AG04450 (cell line): ENCODE data around the gene CYP24A1. TPM values are rescaled to one million over a fixed set of nuclear protein-coding genes. Genes with fewer than 3 reads are reported as not detected.

ENCODE experiments used
- CTCF ChIA-PET: fragments of 300-600, 350-600 bp; formaldehyde crosslinking; extraction: SDS; loops from one replicate; lab custom pipeline; 2022; ENCODE audit warnings: antibody characterized with exemption, inconsistent platforms; lab: Charles Lee
- POLR2A ChIA-PET: fragments of 350-600 bp; formaldehyde crosslinking; extraction: SDS; loops from one replicate; lab custom pipeline; 2021; ENCODE audit warnings: antibody characterized with exemption, inconsistent platforms; lab: Yijun Ruan, JAX
- DNase-seq: peaks from one replicate; pipeline ENCODE4 v3.0.0-alpha.2; 2011; ENCODE audit warnings: low read depth, low spot score
- H3K27ac ChIP-seq: one replicate; pipeline ENCODE4 v1.5.1; 2012; ENCODE audit warnings: low read depth, low read length, control low read depth
- H3K27me3 ChIP-seq: one replicate; pipeline ENCODE4 v1.6.0; 2012; ENCODE audit warnings: low read length; ENCODE audit not compliant: control insufficient read depth, insufficient read depth
- H3K4me3 ChIP-seq: 2 replicates; pipeline ENCODE4 v1.5.1; 2011; ENCODE audit warnings: mild to moderate bottlenecking, low read depth, low read length, control low read depth
- H3K9me3 ChIP-seq: 2 replicates; pipeline ENCODE4 v1.5.1; 2012; ENCODE audit warnings: low read length; ENCODE audit not compliant: control insufficient read depth, insufficient read depth
- CTCF ChIP-seq: IDR thresholded peaks from 2 replicates; pipeline ENCODE4 v1.5.1; 2011; ENCODE audit warnings: low read depth, low read length, control low read depth, inconsistent platforms
- polyA plus RNA-seq: library from polyadenylated mRNA; depleted of rRNA; stranded (reverse); fragments of >200 nt; gene quantifications from 2 replicates; pipeline ENCODE4 v1.2.3, GENCODE V29; 2011; rRNA removed

CYP24A1 gene
- polyA plus RNA-seq, 1 experiment: 2.1 TPM

- no peak for DNase-seq
- Histone ChIP-seq H3K27me3 (no peaks in the 10 kb centered on the region), H3K27ac (no peak overlapping the region), H3K9me3 (no peaks in the 10 kb centered on the region), H3K4me3 (no peak overlapping the region)
- POLR2A ChIA-PET: no interaction called here
- TF ChIP-seq CTCF: no peak
- CTCF ChIA-PET: interaction anchor here (0.7 to 22.6 kb wide), 15 partner anchors 9 to 545 kb away, joined by 3 to 951 read pairs (median 4); partner anchors contain the start of gene PFDN4
These were observed 69.0 kb downstream of the CYP24A1 start for GRCh38 chr20:54104781-54105180.

GRCh38 chr20:54103762-54104600 is 69.8 kb downstream of the CYP24A1 start:
- Histone ChIP-seq H3K27me3 (no peaks in the 10 kb centered on the region), H3K4me3 (no peak overlapping the region), H3K9me3 (no peaks in the 10 kb centered on the region), H3K27ac (no peak overlapping the region)
- DNase-seq: no peak
- no peak for TF ChIP-seq CTCF
- POLR2A ChIA-PET: no interaction called here
- CTCF ChIA-PET: interaction anchor here (0.6 to 22.6 kb wide), 50 partner anchors 8 to 546 kb away, joined by 3 to 951 read pairs (median 4); partner anchors contain the start of gene PFDN4

Other genes starting within 250 kb of the CYP24A1 start
- not detected in 2 replicates for gene BCAS1, start 103.4 kb downstream of the CYP24A1 start, polyA plus RNA-seq
- 63.9 and 104 TPM in 2 replicates for gene PFDN4, start 34.1 kb upstream of the CYP24A1 start, polyA plus RNA-seq